HG03439 (cell line): Measurements from ENCODE around the gene CEP76.

ENCODE experiments used
- ATAC-seq: cut with Tn5 transposase; IDR thresholded peaks from one replicate; pipeline ENCODE4 v1.9.1; 2021; ENCODE audit warnings: mild to moderate bottlenecking, moderate library complexity; ENCODE audit not compliant: unreplicated experiment

The CEP76 gene

DNA sequence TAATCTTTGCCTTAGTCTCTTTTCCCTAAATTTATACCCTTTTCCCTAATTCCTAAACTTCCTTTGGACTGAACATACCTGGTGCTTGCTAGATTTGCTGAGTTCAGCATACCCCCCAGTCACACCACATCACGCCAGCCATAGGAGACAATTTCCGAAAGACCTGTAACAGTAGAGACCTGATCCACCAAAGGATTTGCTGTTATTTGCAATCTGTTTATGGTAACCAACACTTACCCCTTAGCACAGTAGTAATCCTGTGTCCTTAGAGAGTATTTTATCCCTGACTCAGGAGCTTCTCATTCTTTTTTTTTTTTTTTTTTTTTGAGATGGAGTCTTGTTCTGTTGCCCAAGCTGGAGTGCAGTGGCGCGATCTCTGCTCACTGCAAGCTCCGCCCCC lies 8.9 kb upstream of the CEP76 start:
- no peak for ATAC-seq

DNA sequence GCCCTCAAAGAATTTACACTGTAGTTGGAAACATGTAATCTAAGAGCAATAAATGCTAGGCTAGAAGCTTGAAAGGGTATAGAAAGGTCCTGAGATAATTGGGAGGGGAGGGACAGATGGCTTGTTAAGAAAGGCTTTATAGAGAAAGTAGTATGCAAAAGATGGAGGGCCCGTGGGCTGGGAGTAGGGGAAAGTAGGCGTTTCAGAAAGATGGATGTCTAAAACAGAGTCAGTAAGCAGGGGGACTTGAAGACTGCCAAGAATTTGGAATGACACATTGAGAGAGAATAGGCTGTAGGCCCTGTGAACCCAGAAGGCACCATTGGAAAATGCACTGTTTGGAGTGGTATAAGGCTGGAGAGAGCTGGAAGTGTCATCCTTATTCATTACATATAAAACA lies 1.1 kb upstream of the CEP76 start:
- ATAC-seq: no peak

DNA sequence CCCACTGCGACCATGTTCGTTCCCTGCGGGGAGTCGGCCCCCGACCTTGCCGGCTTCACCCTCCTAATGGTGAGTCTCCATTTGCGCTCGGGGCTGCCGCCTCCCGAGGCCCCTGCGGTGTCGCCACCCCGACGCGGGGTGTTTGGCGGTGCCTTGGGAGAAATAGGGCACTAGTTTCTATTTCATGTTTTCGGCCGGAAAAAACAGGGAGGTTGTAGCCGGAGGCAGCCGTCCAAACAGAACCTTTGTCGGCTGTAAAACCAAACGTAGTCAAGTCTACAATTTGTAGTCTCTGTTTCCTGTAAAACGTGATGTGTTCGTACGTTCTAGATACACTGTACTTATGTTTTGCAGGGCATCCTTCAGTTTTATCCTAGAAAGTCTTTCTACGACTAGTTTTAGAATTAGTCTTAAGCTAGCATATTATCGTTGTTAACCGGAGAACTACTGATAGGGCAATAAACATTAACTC lies 609 bp upstream of the CEP76 start:
- no peak for ATAC-seq

DNA sequence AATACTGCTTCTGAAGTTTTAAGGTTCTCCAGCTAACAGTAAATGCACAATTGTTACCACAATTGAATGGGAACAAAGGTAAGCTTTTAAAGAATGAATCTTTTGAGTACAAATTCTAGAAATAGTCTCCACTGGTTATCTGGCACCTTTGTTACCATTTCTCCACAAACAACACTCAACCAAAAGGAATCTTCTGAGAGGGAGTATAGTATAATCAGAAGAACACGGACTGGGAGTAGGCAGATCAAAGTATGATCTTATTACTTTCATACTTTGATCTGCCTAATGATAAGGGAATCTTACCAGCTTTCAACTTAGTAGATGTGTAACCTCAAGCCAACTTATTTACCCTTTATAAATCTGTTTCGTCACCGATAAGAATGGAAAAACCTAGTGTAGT lies 1.4 kb downstream of the CEP76 start:
- no peak for ATAC-seq

DNA sequence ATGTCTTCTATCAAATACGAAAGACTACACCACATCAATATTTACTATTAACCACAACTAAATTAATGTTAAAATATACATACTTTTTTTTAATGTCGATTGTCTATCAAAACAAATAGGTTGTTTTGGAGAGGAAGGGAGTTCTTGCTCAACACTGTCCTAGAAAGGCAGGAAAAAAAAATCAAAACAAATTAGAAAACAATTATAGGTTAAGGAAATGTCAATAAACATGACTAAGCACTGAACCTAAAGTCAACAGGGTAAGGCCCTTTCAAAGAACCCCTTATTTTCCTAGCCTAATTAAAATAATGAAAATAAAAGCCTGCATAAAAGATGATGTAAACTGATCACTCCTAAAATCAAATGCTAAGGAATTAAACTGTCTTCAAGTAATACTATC lies 2.8 kb downstream of the CEP76 start:
- no peak for ATAC-seq

DNA sequence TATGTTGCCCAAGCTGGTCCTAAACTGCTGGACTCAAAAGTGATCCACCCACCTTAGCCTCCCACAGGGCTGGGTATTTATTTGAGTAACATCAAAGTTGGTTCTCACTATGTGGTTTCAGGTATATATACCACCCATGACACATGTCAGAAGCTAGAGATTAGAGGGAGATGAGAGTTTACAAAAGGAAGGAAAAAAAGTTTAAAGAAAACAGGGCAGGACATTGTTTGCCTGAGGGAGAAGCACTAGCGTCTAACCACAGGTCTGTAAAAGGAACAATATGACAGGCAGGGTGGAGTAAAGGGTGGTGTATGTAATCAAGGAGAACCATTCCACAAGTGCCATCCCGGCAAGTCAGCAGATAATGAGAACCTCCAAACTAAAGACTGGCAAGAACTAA lies 8.5 kb downstream of the CEP76 start:
- no peak for ATAC-seq

DNA sequence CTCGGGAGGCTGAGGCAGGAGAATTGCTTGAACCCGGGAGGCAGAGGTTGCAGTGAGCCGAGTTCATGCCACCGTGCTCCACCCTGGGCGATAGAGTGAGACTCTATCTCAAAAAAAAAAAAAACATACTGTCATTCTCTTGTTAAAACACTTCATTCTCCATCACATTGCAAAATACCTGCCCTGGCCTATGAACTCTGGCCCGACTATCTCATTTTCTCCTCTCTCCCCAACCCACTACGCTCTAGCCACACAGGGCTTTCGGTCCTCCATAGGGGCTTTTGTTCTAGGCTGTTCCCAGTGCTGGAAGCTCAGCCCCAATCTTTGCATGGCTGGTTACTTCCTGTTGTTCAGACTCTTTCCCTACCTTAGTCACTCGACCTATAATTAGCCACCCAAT lies 10.3 kb downstream of the CEP76 start:
- ATAC-seq: no peak

DNA sequence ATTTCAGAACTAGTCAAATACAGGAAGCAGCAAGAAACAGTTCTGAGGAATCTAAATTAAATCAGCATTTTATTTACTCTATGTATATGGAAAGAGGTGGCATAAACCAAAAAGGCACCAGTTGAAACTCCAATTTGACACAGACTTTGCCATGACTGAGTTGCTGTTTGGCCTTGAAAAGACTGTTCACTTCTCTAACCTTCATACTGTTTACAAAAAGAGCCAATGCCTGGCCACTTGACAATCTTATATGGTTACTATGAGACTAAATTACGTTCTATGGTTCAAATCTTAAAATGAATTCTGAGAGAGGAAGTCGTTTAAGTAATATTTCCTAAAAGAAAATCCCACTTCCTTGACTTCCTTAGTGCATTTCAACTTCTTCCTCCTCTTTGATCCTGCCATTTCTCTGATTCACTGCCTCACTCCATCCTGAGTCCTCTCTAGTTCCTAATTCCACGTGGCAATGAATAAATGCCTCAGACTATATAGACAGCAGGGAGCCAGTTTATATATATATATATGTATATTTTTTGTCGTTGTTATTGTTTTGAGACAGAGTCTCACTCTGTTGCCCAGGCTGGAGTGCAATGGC lies 13.2 kb downstream of the CEP76 start:
- no peak for ATAC-seq

DNA sequence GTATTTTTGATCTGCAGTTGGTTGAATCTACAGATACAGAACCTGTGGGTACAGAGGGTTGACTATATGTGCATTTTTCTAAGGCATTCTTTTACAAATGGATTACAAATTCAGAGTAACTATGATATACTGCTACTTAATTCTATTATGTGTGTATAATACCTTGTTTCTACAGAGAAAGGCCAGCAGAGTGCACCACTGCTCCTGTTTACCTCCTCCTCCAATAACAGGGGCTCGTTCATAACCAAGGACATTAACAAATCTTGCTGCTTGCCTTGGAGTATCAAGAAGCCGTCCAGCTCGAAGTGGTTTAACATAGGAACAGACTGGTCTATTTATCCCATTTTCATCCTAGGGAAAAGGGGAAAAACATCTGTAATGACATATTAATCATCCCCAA lies 16.4 kb downstream of the CEP76 start:
- no peak for ATAC-seq

DNA sequence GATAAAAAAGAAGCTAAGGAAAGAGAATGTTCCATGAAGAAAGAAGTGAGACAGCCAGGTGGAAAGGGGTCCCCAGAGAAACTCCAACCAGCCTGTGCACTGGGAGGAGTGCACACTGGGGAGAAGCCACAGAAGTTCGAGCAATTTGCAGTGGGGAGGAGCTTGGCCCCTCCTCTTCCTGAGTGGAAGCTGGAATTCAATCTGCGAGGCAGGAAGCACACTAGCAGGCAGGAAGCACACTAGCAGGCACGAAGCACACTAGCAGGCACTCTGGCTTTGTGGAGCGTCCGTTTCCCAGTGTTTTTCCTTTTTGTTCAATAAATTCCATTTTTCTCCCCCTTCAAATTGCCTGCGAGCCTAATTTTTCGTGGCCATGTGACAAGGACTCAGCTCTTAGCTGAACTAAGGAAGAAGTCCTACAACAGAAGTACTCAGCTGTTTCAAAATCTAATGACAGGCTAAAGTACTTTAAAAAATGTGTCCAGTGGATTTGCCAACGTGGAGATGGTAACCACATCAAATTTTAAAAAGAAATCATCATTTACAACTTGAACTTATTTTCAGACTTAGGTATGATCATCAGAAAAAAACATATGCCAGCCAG lies 23.2 kb downstream of the CEP76 start:
- no peak for ATAC-seq

DNA sequence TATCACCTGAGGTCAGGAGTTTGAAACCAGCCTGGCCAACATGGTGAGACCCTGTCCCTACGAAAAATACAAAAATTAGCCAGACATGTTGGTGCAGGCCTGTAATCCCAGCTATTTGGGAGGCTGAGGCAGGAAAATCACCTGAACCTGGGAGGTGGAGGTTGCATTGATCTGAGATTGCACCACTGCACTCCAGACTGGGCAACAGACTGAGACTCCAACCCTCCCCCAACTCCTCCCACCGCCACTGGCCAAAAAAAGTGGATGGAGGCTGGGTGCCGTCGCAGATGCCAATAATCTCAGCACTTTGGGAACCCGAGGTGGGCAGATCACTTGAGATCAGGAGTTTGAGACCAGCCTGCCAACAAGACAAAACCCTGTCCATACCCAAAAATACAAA lies 34.5 kb downstream of the CEP76 start:
- no peak for ATAC-seq

DNA sequence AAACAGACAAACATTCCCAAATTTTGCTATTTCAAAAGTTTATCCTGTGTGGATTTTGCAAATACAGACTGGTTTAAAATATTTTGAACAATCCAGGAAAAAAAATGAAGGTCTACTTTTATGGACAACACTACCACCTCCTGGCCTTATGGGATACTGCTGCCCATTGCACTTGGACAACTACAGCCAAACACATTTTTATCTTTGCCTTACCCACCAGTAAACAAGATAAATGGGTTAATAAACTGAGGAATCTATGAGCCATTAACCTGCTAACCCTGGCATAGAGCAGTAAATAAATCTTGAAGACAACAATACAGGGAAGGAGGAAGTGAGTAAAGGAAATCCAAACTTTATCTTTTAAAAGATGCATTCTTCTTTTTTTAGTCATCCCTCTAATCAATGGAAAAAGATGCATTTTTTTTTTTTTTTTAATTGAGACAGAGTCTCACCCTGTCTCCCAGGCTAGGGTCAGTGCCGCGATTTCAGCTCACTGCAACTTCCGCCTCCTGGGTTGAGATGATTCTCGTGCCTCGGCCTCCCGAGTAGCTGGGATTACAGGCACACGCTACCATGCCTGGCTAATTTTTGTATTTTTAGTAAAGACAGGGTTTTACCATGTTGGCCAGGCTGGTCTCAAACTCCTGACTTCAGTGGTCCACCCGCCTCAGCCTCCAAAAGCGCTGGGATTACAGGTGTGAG lies 42.5 kb downstream of the CEP76 start:
- ATAC-seq: no peak

DNA sequence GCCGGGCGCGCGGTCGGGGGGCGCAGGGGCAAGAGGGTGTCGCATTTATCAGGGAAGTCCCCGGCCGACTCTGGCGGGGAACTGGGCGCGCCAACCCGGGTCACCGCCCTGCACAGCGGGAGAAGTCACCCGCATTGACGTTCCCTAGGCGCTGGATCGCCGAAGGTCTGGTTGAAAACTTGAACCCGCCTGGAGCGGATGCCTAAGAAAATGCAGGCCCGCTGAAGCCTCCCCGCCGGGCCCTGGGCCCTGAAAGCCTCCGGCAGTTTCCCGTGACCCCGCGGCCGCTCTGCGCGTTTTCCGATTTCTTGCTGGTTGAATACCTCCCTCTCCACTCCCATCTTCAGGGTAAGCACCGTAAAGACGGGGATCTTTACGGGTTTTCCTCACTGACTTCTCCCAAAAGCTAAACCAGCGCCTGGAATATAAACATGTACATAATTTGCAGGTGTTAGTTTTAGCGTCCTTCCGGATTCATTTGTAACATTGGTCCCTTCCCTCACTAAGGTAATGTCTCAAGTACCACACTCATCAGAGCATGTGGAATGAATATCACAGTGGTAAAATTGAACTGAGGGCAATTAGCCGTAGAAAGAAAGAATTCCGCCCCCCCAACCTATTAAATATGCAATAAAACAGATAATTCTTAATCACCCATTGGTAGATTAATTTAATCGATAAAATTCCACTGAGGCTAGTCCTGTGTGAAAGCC lies 43.9 kb downstream of the CEP76 start:
- ATAC-seq: no peak

DNA sequence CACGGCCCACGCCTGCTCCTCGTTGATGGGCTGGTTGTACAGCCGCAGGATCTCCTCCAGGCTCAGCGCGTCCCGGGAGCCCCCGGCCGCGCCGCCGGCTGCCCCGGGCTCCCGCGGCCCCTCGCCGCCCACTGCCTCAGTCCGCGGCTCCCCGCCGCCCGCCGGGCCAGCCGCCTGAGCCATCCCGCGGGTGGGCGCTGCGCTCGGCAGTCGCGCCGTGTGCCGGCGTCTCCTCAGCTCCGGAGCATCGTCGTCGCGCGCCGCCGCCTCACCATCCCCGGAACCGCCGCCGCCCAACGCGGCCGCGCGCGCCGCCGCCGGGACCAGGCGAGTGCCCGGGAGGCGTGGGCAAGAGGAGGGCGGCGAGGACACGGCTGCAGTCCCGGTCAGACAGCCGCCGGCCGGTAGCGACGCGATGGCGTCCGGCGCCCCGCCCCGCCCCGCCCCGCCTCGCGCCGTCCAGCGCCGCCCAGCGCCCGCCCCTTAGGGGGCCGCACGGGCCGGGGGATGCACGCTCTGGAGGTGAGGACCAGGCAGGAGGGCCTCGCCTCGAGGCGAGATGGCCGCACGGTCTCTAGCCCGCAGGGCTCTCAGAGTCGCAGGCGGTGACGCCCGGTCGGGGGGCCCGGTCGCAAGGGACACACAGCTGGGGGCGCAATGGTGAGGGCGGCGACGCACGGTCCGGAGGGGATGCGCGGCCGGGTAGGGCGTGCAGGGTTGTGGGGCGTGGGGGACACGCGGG lies 44.7 kb downstream of the CEP76 start, which contains the start of gene SPIRE1:
Gene SPIRE1, minus strand, starts transcription at position 424 of the 742 bp plus-strand sequence. Its CDS starts 241 bp downstream, at position 183.
- peak; percentile 71 for ATAC-seq

DNA sequence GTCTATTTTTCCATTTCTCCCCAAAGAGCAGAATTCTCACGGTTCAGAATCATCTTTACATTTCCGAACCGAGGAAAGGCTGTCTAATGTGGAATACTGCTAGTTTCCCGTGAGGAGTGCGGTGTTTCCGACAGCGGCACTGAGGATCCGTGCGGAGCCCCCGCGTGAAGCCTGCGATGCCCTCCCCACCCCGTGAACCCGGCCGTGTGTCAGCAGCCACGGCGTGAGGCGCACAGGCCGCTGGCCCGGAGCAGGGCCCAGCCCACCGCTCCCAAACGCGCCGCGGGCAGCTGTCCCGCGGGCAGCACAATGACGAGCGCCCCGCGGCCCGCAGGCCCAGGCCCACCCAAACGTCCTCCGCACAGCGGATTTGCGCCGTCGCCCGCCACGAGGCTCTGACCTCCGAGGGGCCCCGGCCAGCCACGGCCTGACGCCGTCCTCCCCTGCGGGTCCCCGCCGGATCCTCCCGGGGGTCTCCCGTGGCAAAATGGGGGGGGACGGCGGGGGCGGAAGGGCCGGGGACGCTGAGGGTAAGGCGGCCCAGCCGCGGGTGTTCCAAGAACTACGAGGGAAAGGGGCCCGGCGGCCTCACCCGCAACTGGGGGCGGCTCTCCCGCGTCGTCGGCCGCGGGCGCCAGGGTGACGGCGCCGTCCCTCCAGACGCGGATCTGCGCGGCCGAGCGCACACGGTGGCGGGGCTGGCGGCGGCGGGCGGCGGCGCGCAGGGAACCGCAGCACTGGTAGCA lies 45.4 kb downstream of the CEP76 start:
- peak; percentile 40 for ATAC-seq

DNA sequence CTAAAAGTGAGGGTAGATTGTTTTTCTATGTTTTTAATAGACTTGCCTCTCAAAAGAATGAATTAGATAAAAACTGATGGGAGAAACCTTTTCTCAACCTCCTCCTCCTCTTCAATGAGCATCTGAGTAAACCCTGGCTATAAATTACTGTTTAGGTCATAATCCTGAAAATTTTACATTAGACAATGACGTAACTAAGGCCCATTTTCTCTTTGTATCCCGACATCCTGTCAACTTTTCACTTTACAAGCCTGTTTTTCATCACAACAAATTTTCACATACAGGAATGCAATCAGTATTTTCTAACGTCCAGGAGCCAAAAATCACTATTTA lies 46.0 kb downstream of the CEP76 start:
- ATAC-seq: no peak

DNA sequence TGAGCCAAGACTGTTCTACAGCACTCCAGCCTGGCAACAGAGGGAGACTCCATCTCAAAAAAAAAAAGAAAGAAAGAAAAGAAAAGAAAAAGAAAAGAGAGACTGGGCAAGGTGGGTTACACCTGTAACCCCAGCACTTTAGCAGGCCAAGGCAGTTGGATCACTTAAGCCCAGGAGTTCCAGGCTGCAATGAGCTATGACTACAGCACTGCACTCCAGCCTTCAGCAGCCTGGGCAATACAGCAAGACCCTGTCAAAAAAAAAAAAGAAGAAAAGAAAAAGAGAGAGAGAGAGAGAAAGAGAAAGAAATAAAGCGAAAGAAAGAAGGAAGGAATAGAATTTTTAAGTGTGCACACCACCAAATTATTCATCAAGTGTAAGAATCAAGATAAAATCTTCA lies 47.6 kb downstream of the CEP76 start:
- ATAC-seq: no peak

DNA sequence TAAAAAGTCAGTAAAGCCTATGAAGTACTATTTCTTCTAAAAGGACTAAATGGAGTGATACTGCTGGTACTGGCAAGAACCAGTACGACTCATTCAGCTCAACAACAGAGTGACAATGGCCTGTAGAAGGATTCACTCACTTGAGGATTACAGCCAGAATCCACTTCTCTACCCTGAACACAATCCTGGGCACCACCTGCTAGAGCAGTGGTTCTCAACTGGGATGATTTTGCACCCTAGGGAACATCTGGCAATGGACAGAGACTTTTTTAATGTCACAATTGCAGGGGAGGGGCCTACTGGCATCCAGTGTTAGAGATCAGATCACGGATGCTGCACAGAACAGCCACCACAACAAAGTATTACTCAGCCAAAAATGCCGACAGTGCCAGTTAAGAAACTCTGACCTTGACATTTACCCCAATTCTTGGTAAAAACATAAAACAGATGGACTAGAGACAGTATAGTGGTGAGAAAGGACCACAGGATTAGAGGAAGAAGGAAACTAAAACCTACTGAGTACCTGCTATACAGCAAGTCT lies 49.6 kb downstream of the CEP76 start:
- no peak for ATAC-seq

DNA sequence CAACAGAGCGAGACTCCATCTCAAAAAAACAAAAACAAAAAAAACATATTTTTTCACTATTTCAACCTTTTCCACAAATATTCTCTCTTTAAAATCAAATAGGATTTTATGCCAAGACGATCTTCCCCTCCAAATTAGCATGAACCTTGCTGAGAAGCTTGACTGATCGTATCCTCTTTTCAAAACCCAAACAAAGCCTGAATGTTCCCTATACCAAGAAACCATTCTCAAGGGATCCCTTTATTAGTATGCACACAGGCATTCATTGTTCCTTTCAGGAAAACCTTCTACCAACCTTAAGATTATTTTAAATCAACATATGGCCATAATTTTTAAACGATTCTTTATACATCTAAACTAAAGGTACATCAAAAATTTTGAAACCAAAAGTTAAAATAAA lies 50.9 kb downstream of the CEP76 start:
- no peak for ATAC-seq

DNA sequence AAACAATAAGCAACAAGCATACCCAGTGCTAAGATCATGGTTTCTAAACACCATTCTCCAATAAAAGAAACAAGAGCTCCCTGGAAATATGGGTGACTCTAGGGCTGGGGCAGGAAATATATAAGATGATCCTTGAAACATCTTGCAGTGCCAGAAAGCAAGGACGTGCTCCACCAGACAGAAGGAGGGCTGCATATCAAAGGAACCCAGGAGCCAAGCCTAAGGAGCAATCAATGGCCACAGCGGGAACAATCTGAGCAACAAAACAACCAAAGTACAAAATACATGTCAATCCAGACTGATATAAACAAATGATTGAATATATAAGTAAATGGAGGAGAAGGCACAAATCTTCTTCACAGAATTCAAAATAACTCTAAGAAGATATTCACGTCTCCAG lies 54.8 kb downstream of the CEP76 start:
- no peak for ATAC-seq
